H1 (cell line): ENCODE measurements around the gene COX10. TPM values are rescaled to one million over a fixed set of nuclear protein-coding genes. Genes with fewer than 3 reads are reported as not detected.

Source experiments
- CTCF ChIA-PET: fragments of 300-600 bp; sonication (Branson Sonifier 250); formaldehyde crosslinking; loops from one replicate; lab custom pipeline; 2021; ENCODE audit not compliant: partially characterized antibody; lab: Charles Lee
- POLR2A ChIA-PET: fragments of 300-600 bp; sonication (Branson Sonifier 250); formaldehyde crosslinking; loops from one replicate; lab custom pipeline; 2021; ENCODE audit warnings: inconsistent platforms; ENCODE audit not compliant: partially characterized antibody; lab: Charles Lee
- DNase-seq, 2 experiments: peaks; one replicate each; pipeline versions ENCODE4 v3.0.0 to v3.0.0-alpha.2; 2010 to 2022; ENCODE audit warnings: low spot score in 2 of 2, low read depth in 1 of 2, mixed read lengths in 1 of 2
- FAIRE-seq: peaks from 2 replicates; lab custom pipeline; 2011; peaks lifted over from hg19 to GRCh38; lab: Jason Lieb, UNC
- H2AFZ ChIP-seq: 2 replicates; pipeline ENCODE4 v1.8.1; 2012; ENCODE audit warnings: low read length, inconsistent platforms
- H2AK5ac ChIP-seq: 2 replicates; pipeline ENCODE4 v1.6.1; 2013; ENCODE audit warnings: low read depth, low read length
- H2BK120ac ChIP-seq: replicated peaks from 2 replicates; pipeline ENCODE3; 2013; ENCODE audit warnings: low read depth, low read length, inconsistent platforms
- H2BK12ac ChIP-seq: 2 replicates; pipeline ENCODE4 v1.6.1; 2013; ENCODE audit warnings: low read depth, low read length
- H2BK15ac ChIP-seq: 2 replicates; pipeline ENCODE4 v1.6.1; 2013; ENCODE audit warnings: low read length
- H2BK20ac ChIP-seq: 2 replicates; pipeline ENCODE4 v1.6.1; 2013; ENCODE audit warnings: low read length
- H2BK5ac ChIP-seq: 2 replicates; pipeline ENCODE4 v1.6.1; 2013; ENCODE audit warnings: low read depth, low read length
- H3K14ac ChIP-seq: 2 replicates; pipeline ENCODE4 v1.6.1; 2013; ENCODE audit warnings: inconsistent platforms; ENCODE audit not compliant: insufficient read length
- H3K18ac ChIP-seq: 2 replicates; pipeline ENCODE4 v1.6.1; 2013; ENCODE audit warnings: low read length; ENCODE audit errors: extremely low read depth
- H3K23ac ChIP-seq: 2 replicates; pipeline ENCODE4 v1.6.1; 2013; ENCODE audit warnings: inconsistent platforms; ENCODE audit not compliant: insufficient read length
- H3K23me2 ChIP-seq: 2 replicates; pipeline ENCODE4 v1.6.1; 2013; ENCODE audit warnings: low read depth, low read length
- H3K27ac ChIP-seq: 2 replicates; pipeline ENCODE4 v1.6.1; 2011; ENCODE audit warnings: low read depth, low read length, inconsistent platforms
- H3K27me3 ChIP-seq, 4 experiments: replicated peaks in 1 of 4; 1 replicate in 1 of 4; 2 replicates in 3 of 4; pipeline versions ENCODE4 v1.6.1 to v1.8.1; 2011 to 2013; ENCODE audit warnings: low read length in 3 of 4, mild to moderate bottlenecking in 3 of 4, inconsistent platforms in 2 of 4, mixed read lengths in 2 of 4, moderate library complexity in 1 of 4; ENCODE audit not compliant: control insufficient read depth in 3 of 4, insufficient read depth in 3 of 4; ENCODE audit errors: extremely low read depth in 1 of 4
- H3K36me3 ChIP-seq, 4 experiments: 2 replicates each; pipeline versions ENCODE4 v1.6.1 to v1.8.1; 2011 to 2013; ENCODE audit warnings: mild to moderate bottlenecking in 4 of 4, low read length in 3 of 4, moderate library complexity in 2 of 4, control low read depth in 1 of 4, inconsistent platforms in 1 of 4; ENCODE audit not compliant: insufficient read depth in 4 of 4, control insufficient read depth in 2 of 4
- H3K4ac ChIP-seq: replicated peaks from 2 replicates; pipeline ENCODE3; 2013; ENCODE audit warnings: low read length, low read depth, mixed read lengths, inconsistent platforms; ENCODE audit not compliant: insufficient read length
- H3K4me1 ChIP-seq, 4 experiments: replicated peaks in 1 of 4; 1 replicate in 1 of 4; 2 replicates in 3 of 4; pipeline versions ENCODE4 v1.6.1 to v1.8.1; 2011 to 2013; ENCODE audit warnings: low read length in 3 of 4, inconsistent platforms in 2 of 4, mixed read lengths in 1 of 4; ENCODE audit not compliant: insufficient read depth in 4 of 4, control insufficient read depth in 3 of 4
- H3K4me2 ChIP-seq, 2 experiments: 2 replicates each; pipeline versions ENCODE4 v1.6.1 to v1.8.1; 2011 to 2013; ENCODE audit warnings: low read depth in 2 of 2, low read length in 2 of 2, control low read depth in 1 of 2, inconsistent platforms in 1 of 2, mild to moderate bottlenecking in 1 of 2; ENCODE audit not compliant: insufficient read depth in 1 of 2
- H3K4me3 ChIP-seq, 4 experiments: fragments of 200-600, 300-600 bp in 1 of 4; sonication (generic), shearing (Covaris generic), sonication (Bioruptor Twin) in 1 of 4; 2 replicates each; pipeline versions ENCODE4 v1.5.1 to v1.8.1; 2011 to 2016; ENCODE audit warnings: low read length in 4 of 4, low read depth in 3 of 4, control low read depth in 2 of 4, inconsistent platforms in 2 of 4, mild to moderate bottlenecking in 2 of 4, mixed read lengths in 1 of 4, moderate library complexity in 1 of 4; ENCODE audit not compliant: insufficient read depth in 2 of 4; ENCODE audit errors: extremely low read depth in 1 of 4
- H3K56ac ChIP-seq: replicated peaks from 2 replicates; pipeline ENCODE3; 2013; ENCODE audit warnings: low read depth, mild to moderate bottlenecking, mixed read lengths, low read length, inconsistent platforms; ENCODE audit not compliant: insufficient read length
- H3K79me1 ChIP-seq: 2 replicates; pipeline ENCODE4 v1.6.1; 2013; ENCODE audit warnings: low read depth, low read length, control low read depth
- H3K79me2 ChIP-seq, 2 experiments: 2 replicates each; pipeline versions ENCODE4 v1.6.1 to v1.8.1; 2012 to 2013; ENCODE audit warnings: low read length in 2 of 2, mild to moderate bottlenecking in 2 of 2, inconsistent platforms in 1 of 2; ENCODE audit not compliant: insufficient read depth in 2 of 2, control insufficient read depth in 1 of 2
- H3K9ac ChIP-seq, 4 experiments: replicated peaks in 1 of 4; 1 replicate in 1 of 4; 2 replicates in 3 of 4; pipeline versions ENCODE4 v1.6.1 to v1.8.1; 2011 to 2013; ENCODE audit warnings: low read depth in 3 of 4, low read length in 3 of 4, control low read depth in 2 of 4, mild to moderate bottlenecking in 2 of 4, moderate library complexity in 2 of 4, inconsistent platforms in 1 of 4; ENCODE audit errors: extremely low read depth in 1 of 4
- H3K9me3 ChIP-seq, 2 experiments: 2 replicates each; pipeline versions ENCODE4 v1.6.1 to v1.8.1; 2012 to 2013; ENCODE audit warnings: mild to moderate bottlenecking in 2 of 2, moderate library complexity in 2 of 2, control low read depth in 1 of 2, inconsistent platforms in 1 of 2, low read depth in 1 of 2, low read length in 1 of 2, mixed read lengths in 1 of 2; ENCODE audit not compliant: insufficient read depth in 2 of 2
- H4K20me1 ChIP-seq, 2 experiments: replicated peaks in 1 of 2; 2 replicates each; pipeline versions ENCODE3 to v1.8.1; 2011 to 2013; ENCODE audit warnings: inconsistent platforms in 2 of 2, low read length in 2 of 2, mild to moderate bottlenecking in 1 of 2; ENCODE audit not compliant: insufficient read depth in 2 of 2, control insufficient read depth in 1 of 2
- H4K5ac ChIP-seq: 2 replicates; pipeline ENCODE4 v1.6.1; 2013; ENCODE audit warnings: low read length, low read depth, mixed read lengths, inconsistent platforms; ENCODE audit not compliant: insufficient read length
- H4K8ac ChIP-seq: 2 replicates; pipeline ENCODE4 v1.8.0; 2013; ENCODE audit warnings: mild to moderate bottlenecking, moderate library complexity, low read length, inconsistent platforms; ENCODE audit not compliant: insufficient read depth; ENCODE audit errors: extremely low read depth
- H4K91ac ChIP-seq: replicated peaks from 2 replicates; pipeline ENCODE3; 2013; ENCODE audit warnings: low read length, mixed read lengths, inconsistent platforms; ENCODE audit not compliant: insufficient read length
- CHD2 ChIP-seq: IDR thresholded peaks from 2 replicates; pipeline ENCODE4 v1.6.1; 2012; ENCODE audit warnings: low read length, improper control_type of control experiment
- EZH2 ChIP-seq: fragments of 200-600 bp; sonication (generic); IDR thresholded peaks from 2 replicates; pipeline ENCODE4 v1.7.1; 2012; ENCODE audit warnings: low read depth, mild to moderate bottlenecking, moderate library complexity, low read length, inconsistent platforms; ENCODE audit not compliant: severe bottlenecking
- HDAC6 ChIP-seq: IDR thresholded peaks from one replicate; pipeline ENCODE4 v1.7.1; 2012; ENCODE audit warnings: low read depth, mild to moderate bottlenecking, inconsistent platforms, low read length, moderate library complexity
- KDM1A ChIP-seq: fragments of 200-600, 300-600 bp; sonication (generic); IDR thresholded peaks from 2 replicates; pipeline ENCODE4 v1.7.1; 2016; ENCODE audit warnings: mild to moderate bottlenecking, low read length, borderline replicate concordance
- MAX ChIP-seq: IDR thresholded peaks from 2 replicates; pipeline ENCODE4 v1.6.1; 2012; ENCODE audit warnings: inconsistent platforms
- NANOG ChIP-seq: IDR thresholded peaks from 2 replicates; pipeline ENCODE4 v1.6.1; 2011; ENCODE audit warnings: low read length, low read depth, mild to moderate bottlenecking, inconsistent platforms; ENCODE audit not compliant: insufficient read depth, poor library complexity, severe bottlenecking
- RBBP5 ChIP-seq: IDR thresholded peaks from 2 replicates; pipeline ENCODE4 v1.7.1; 2012; ENCODE audit warnings: low read depth, mild to moderate bottlenecking, inconsistent platforms, low read length, moderate library complexity, borderline replicate concordance
- RFX5 ChIP-seq: IDR thresholded peaks from 2 replicates; pipeline ENCODE4 v1.6.1; 2011; ENCODE audit warnings: low read depth, low read length, improper control_type of control experiment, borderline replicate concordance
- SIN3A ChIP-seq, 2 experiments: IDR thresholded peaks in 1 of 2; conservative IDR thresholded peaks in 1 of 2; 2 replicates each; pipeline ENCODE4 v1.6.1; 2011 to 2012; ENCODE audit warnings: low read length in 2 of 2, improper control_type of control experiment in 1 of 2, low read depth in 1 of 2, mild to moderate bottlenecking in 1 of 2
- SP1 ChIP-seq: IDR thresholded peaks from 2 replicates; pipeline ENCODE4 v1.6.1; 2011; ENCODE audit warnings: low read depth, low read length
- TAF1 ChIP-seq: IDR thresholded peaks from 2 replicates; pipeline ENCODE4 v1.6.1; 2011; ENCODE audit warnings: mild to moderate bottlenecking, low read depth, low read length
- TBP ChIP-seq: IDR thresholded peaks from 2 replicates; pipeline ENCODE4 v1.6.1; 2011; ENCODE audit warnings: low read depth, low read length, improper control_type of control experiment
- WGBS, 2 experiments: shearing (Covaris generic) in 1 of 2; methylation state at CpG; one replicate each; pipeline versions ENCODE4 v1.1.6 to v1.1.7; 2013 to 2015; ENCODE audit warnings: low lambda C conversion rate in 2 of 2, mixed read lengths in 2 of 2, inconsistent platforms in 1 of 2, low coverage in 1 of 2, missing lambda C conversion rate in 1 of 2; ENCODE audit not compliant: insufficient replicate concordance in 2 of 2, insufficient coverage in 1 of 2, insufficient read length in 1 of 2; ENCODE audit errors: extremely low coverage in 1 of 2, missing lambda C conversion rate in 1 of 2; 5-methylcytosine and 5-hydroxymethylcytosine counted together
- polyA plus RNA-seq, 7 experiments: library from polyadenylated mRNA; depleted of rRNA in 3 of 7; stranded (reverse) in 5 of 7; unstranded in 2 of 7; fragments of >200 nt in 5 of 7; fragments of 200-250 nt in 2 of 7; gene quantifications; 1 replicate in 5 of 7; 2 replicates in 1 of 7; 4 replicates in 1 of 7; pipeline versions ENCODE4 v1.2.1 to v1.2.3, GENCODE V29; 2011 to 2013; ENCODE audit warnings: missing spikeins in 2 of 7, mixed read lengths in 2 of 7
- total RNA-seq: library from RNA; stranded (reverse); fragmentation: NEBNext Ultra II Directional; extraction: Animal tissue kit (Norgen Biotek cat#: 25700); gene quantifications from 2 replicates; pipeline ENCODE4 v1.2.1, GENCODE V29; 2021

Gene COX10
- total and polyA plus RNA-seq, 2 of the 8 experiments (the other 6 are each of a cell fraction or from before 2014, with no cell fraction given) = 18.0 to 23.0 TPM

- no peak for TF ChIP-seq TBP
- TF ChIP-seq SIN3A (conservative IDR thresholded peaks at IDR 0.05 in 1 of 2, IDR thresholded peaks at IDR 0.05 in 1 of 2; ENCODE audit: low read depth in 1 of 2, low read length in 2 of 2) = no peak
- no peak for TF ChIP-seq EZH2
- no peak for TF ChIP-seq RBBP5
- TF ChIP-seq TAF1 = no peak
- no peak for TF ChIP-seq HDAC6
- TF ChIP-seq KDM1A = no peak
- no peak for TF ChIP-seq NANOG
- TF ChIP-seq RFX5 = no peak
- no peak for TF ChIP-seq MAX
- TF ChIP-seq CHD2 = no peak
- no peak for TF ChIP-seq SP1
- Histone ChIP-seq H3K23ac (no peak overlapping the region), H4K20me1 (no peaks in the 10 kb centered on the region), H3K36me3 (peaks cover 0 to 6% (median 1%) of the 10 kb centered on the region in 4 experiments; a peak in 1 of 8 replicates), H3K9me3 (0 out of 4 replicates have a peak, but pooled peaks cover 0 to 4% of the 10 kb centered on the region in 2 experiments), H3K79me2 (no peaks in the 10 kb centered on the region), H3K23me2 (no peaks in the 10 kb centered on the region), H3K27ac (no peak overlapping the region), H2BK5ac (no peak overlapping the region), H2BK20ac (no peak overlapping the region), H2BK120ac (no peak overlapping the region), H4K91ac (no peak overlapping the region), H2AFZ (no peak overlapping the region), H3K4me3 (no peak overlapping the region), H3K4me2 (no peak overlapping the region), H3K27me3 (no peaks in the 10 kb centered on the region), H2BK12ac (no peak overlapping the region), H2AK5ac (no peak overlapping the region), H2BK15ac (no peak overlapping the region), H3K4me1 (no peaks in the 10 kb centered on the region), H3K79me1 (no peaks in the 10 kb centered on the region), H3K18ac (no peak overlapping the region), H4K5ac (no peak overlapping the region), H3K14ac (no peak overlapping the region), H4K8ac (no peak overlapping the region), H3K4ac (no peak overlapping the region), H3K9ac (no peak overlapping the region), H3K56ac (no peak overlapping the region)
- ChIA-PET CTCF (interaction anchor here (1.0 kb wide), 1 partner anchor 9 kb away, joined by 3 read pairs; no protein-coding TSS in a partner anchor), POLR2A (interaction anchor here (1.5 kb wide), 1 partner anchor 10 kb away, joined by 4 read pairs; no protein-coding TSS in a partner anchor)
- DNase-seq = no peak
- WGBS, 2 experiments = 100% methylated on average over 1 of the region's 1 CpG; no CpG with 5 or more reads in 1 of the 2 experiments
- FAIRE-seq = no peak
Observed at GRCh38 chr17:14060706-14061105, 8.6 kb upstream of the COX10 start.
